HepG2 (cell line): ENCODE data around the gene SNRPD2. TPM values are rescaled to one million over a fixed set of nuclear protein-coding genes. Genes with fewer than 3 reads are reported as not detected.

Source experiments
- ATAC-seq: fragments of 200-7000 bp; cut with Tn5 transposase; 3 replicates; pipeline ENCODE4 v1.9.1; 2020; ENCODE audit warnings: mild to moderate bottlenecking, moderate library complexity
- BruUV-seq: library from RNA; stranded (reverse); fragments of 400-500 nt; replicated peaks from 2 replicates; lab custom pipeline; 2021; lab: Mats Ljungman, UMichigan
- CTCF ChIA-PET: fragments of 300-600 bp; formaldehyde crosslinking; extraction: SDS; loops from one replicate; lab custom pipeline; 2021; ENCODE audit warnings: low total read pairs, inconsistent platforms, low intra/inter-chr PET ratio; lab: Yijun Ruan, JAX
- POLR2A ChIA-PET: fragments of 350-600 bp; sonication (Branson Sonifier 250); formaldehyde crosslinking; loops from one replicate; lab custom pipeline; 2020; ENCODE audit warnings: antibody characterized with exemption, inconsistent platforms; lab: Yijun Ruan, JAX
- DNase-seq: peaks from one replicate; pipeline ENCODE4 v3.0.0-alpha.2; 2015; ENCODE audit warnings: low spot score
- FAIRE-seq: peaks from 3 replicates; lab custom pipeline; 2011; peaks lifted over from hg19 to GRCh38; lab: Jason Lieb, UNC
- H2AFZ ChIP-seq: one replicate; pipeline ENCODE4 v1.6.1; 2011; ENCODE audit warnings: low read length, inconsistent platforms
- H3K27ac ChIP-seq: fragments of 300-600 bp; 3 replicates; pipeline ENCODE4 v1.8.0; 2011; ENCODE audit warnings: mixed run types, mild to moderate bottlenecking, mixed read lengths, low read length, inconsistent platforms; ENCODE audit not compliant: insufficient read depth; ENCODE audit errors: extremely low read length
- H3K27me3 ChIP-seq, 2 experiments: fragments of 200-600 bp in 1 of 2; 2 replicates in 1 of 2; 3 replicates in 1 of 2; pipeline versions ENCODE4 v1.6.0 to v1.8.0; 2011; ENCODE audit warnings: low read length in 2 of 2, mild to moderate bottlenecking in 2 of 2, moderate library complexity in 2 of 2, inconsistent platforms in 1 of 2; ENCODE audit not compliant: insufficient read depth in 2 of 2, control insufficient read depth in 1 of 2
- H3K36me3 ChIP-seq, 2 experiments: fragments of 200-600 bp in 1 of 2; replicated peaks in 1 of 2; 2 replicates in 1 of 2; 3 replicates in 1 of 2; pipeline versions ENCODE4 v1.5.1 to v1.8.0; 2011; ENCODE audit warnings: low read length in 2 of 2, inconsistent platforms in 1 of 2; ENCODE audit not compliant: insufficient read depth in 2 of 2, control insufficient read depth in 1 of 2
- H3K4me1 ChIP-seq: 2 replicates; pipeline ENCODE4 v1.5.1; 2012; ENCODE audit warnings: low read length, inconsistent platforms; ENCODE audit not compliant: insufficient read depth
- H3K4me2 ChIP-seq: 2 replicates; pipeline ENCODE4 v1.6.0; 2011; ENCODE audit warnings: low read depth, low read length, inconsistent platforms
- H3K4me3 ChIP-seq, 3 experiments: fragments of 200-600 bp in 1 of 3; sonication (generic), shearing (Covaris generic) in 1 of 3; replicated peaks in 1 of 3; 2 replicates each; pipeline ENCODE4 v1.5.1; 2011 to 2016; ENCODE audit warnings: low read length in 3 of 3, inconsistent platforms in 2 of 3, low read depth in 2 of 3, mild to moderate bottlenecking in 2 of 3, control low read depth in 1 of 3, mixed read lengths in 1 of 3; ENCODE audit not compliant: insufficient read depth in 1 of 3
- H3K79me2 ChIP-seq: one replicate; pipeline ENCODE4 v1.6.1; 2011; ENCODE audit warnings: low read length, inconsistent platforms; ENCODE audit not compliant: insufficient read depth
- H3K9ac ChIP-seq: 2 replicates; pipeline ENCODE4 v1.6.0; 2011; ENCODE audit warnings: mild to moderate bottlenecking, low read depth, low read length, inconsistent platforms; ENCODE audit not compliant: insufficient read depth
- H3K9me3 ChIP-seq: 2 replicates; pipeline ENCODE4 v1.5.1; 2012; ENCODE audit warnings: mild to moderate bottlenecking, low read length
- H4K20me1 ChIP-seq: 2 replicates; pipeline ENCODE4 v1.6.0; 2011; ENCODE audit warnings: inconsistent platforms, mild to moderate bottlenecking, low read length, moderate library complexity; ENCODE audit not compliant: insufficient read depth
- AGO2 ChIP-seq: fragments of 200-400 bp; formaldehyde crosslinking; optimal IDR thresholded peaks from 2 replicates; pipeline ENCODE3; 2017; ENCODE audit warnings: mild to moderate bottlenecking, low read depth, low read length, moderate library complexity
- GABPB1 ChIP-seq: IDR thresholded peaks from 2 replicates; pipeline ENCODE4 v1.6.1; 2016; ENCODE audit warnings: mild to moderate bottlenecking, missing genetic modification reagents, moderate library complexity, missing compliant biosample characterization
- HOXA3 ChIP-seq: sonication (generic); formaldehyde crosslinking; IDR thresholded peaks from 2 replicates; pipeline ENCODE4 v1.5.0; 2020; ENCODE audit warnings: missing genetic modification reagents
- PHF20 ChIP-seq: sonication (generic); formaldehyde crosslinking; IDR thresholded peaks from 2 replicates; pipeline ENCODE4 v1.5.0; 2020; ENCODE audit warnings: mild to moderate bottlenecking, missing genetic modification reagents
- RBFOX2 ChIP-seq: fragments of 200-400 bp; formaldehyde crosslinking; IDR thresholded peaks from 2 replicates; pipeline ENCODE4 v1.6.1; 2017; ENCODE audit warnings: low read depth, mild to moderate bottlenecking, low read length
- THAP11 ChIP-seq: IDR thresholded peaks from 2 replicates; pipeline ENCODE4 v1.6.1; 2016; ENCODE audit warnings: missing biosample characterization, missing genetic modification reagents
- ZBTB38 ChIP-seq: sonication (generic); formaldehyde crosslinking; IDR thresholded peaks from 2 replicates; pipeline ENCODE4 v1.5.1; 2020; ENCODE audit warnings: mild to moderate bottlenecking, missing genetic modification reagents
- ZC3H4 ChIP-seq: sonication (generic); formaldehyde crosslinking; IDR thresholded peaks from 2 replicates; pipeline ENCODE4 v1.4.0; 2020; ENCODE audit warnings: missing genetic modification reagents, borderline replicate concordance
- ZHX1 ChIP-seq: sonication (generic); formaldehyde crosslinking; IDR thresholded peaks from 2 replicates; pipeline ENCODE4 v1.8.1; 2022; ENCODE audit warnings: low read depth, mild to moderate bottlenecking, missing genetic modification reagents
- ZNF317 ChIP-seq: sonication (generic); formaldehyde crosslinking; IDR thresholded peaks from 2 replicates; pipeline ENCODE4 v1.5.0; 2020; ENCODE audit warnings: mild to moderate bottlenecking, missing genetic modification reagents
- WGBS: methylation state at CpG from one replicate; pipeline ENCODE4 v1.1.6; 2017; ENCODE audit warnings: low lambda C conversion rate; 5-methylcytosine and 5-hydroxymethylcytosine counted together
- in situ Hi-C: cut with HindIII; loops from 2 replicates; pipeline ENCODE4 v1.10.0; 2017; ENCODE audit warnings: low pct_unique_long_range_greater_than_20kb; ENCODE audit not compliant: extremely low pct_ligation_motif_present
- intact Hi-C: fragments of 100-400 bp; cut with micrococcal nuclease; formaldehyde crosslinking; loops from one replicate; pipeline ENCODE4 v1.10.0; 2022; ENCODE audit not compliant: unreplicated experiment
- polyA plus RNA-seq, 8 experiments: library from polyadenylated mRNA; depleted of rRNA in 3 of 8; stranded (reverse) in 7 of 8; unstranded in 1 of 8; fragments of >200 nt; fragmentation: Illumina TruSeq in 4 of 8; extraction: Trizol in 4 of 8; gene quantifications; 2 replicates each; pipeline versions ENCODE4 v1.2.1 to v1.2.3, GENCODE V29; 2011 to 2016; ENCODE audit warnings: low read depth in 4 of 8, missing spikeins in 1 of 8, mixed read lengths in 1 of 8; ENCODE audit not compliant: insufficient read depth in 1 of 8
- total RNA-seq, 5 experiments: library from RNA; depleted of rRNA; stranded (reverse); fragments of >200 nt; fragmentation: Illumina TruSeq; extraction: Trizol; gene quantifications; 2 replicates each; pipeline ENCODE4 v1.2.3, GENCODE V29; 2016; ENCODE audit warnings: low read depth in 1 of 5
- TF ChIP-seq, protein P1 (sequence below): sonication (generic); formaldehyde crosslinking; conservative IDR thresholded peaks from 2 replicates; pipeline ENCODE4 v1.4.0; 2020; ENCODE audit warnings: missing genetic modification reagents

Gene SNRPD2
- total and polyA plus RNA-seq, 2 of the 13 experiments (the other 11 are each of a cell fraction or from before 2014, with no cell fraction given): 299 to 485 TPM

DNA sequence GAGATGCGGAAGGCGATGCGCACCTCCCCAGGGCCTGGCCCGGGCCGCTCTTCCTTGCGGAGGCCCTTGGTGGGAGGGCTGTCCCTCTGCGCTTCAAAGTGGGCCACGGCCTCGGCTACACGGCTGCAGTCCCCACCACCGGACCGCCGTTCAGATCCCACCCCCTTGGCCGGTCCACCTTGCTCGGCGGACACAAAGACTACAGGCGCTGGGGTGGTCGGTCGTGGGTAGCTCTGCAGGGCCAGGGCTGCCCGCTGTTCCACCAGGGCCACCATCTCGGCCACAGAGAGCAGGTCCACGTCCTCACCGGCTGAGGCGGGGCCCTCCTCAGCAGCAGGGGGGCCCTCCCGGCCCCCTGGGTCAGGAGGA lies 20.9 kb upstream of the SNRPD2 start:
- Histone ChIP-seq H3K36me3 (peaks cover 3 to 6% of the 10 kb centered on the region in 2 experiments; a peak in 1 of 5 replicates), H4K20me1 (no peaks in the 10 kb centered on the region)
- in situ Hi-C loops: no loop called here
- peak; percentile 48; the same call in 1 of the 2 replicates for TF ChIP-seq RBFOX2
- TF ChIP-seq, protein P1, sequence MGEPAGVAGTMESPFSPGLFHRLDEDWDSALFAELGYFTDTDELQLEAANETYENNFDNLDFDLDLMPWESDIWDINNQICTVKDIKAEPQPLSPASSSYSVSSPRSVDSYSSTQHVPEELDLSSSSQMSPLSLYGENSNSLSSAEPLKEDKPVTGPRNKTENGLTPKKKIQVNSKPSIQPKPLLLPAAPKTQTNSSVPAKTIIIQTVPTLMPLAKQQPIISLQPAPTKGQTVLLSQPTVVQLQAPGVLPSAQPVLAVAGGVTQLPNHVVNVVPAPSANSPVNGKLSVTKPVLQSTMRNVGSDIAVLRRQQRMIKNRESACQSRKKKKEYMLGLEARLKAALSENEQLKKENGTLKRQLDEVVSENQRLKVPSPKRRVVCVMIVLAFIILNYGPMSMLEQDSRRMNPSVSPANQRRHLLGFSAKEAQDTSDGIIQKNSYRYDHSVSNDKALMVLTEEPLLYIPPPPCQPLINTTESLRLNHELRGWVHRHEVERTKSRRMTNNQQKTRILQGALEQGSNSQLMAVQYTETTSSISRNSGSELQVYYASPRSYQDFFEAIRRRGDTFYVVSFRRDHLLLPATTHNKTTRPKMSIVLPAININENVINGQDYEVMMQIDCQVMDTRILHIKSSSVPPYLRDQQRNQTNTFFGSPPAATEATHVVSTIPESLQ (CRISPR knock-in tag): no peak
- peak; percentile 23 for TF ChIP-seq AGO2
- TF ChIP-seq, all 625 proteins: peak for 2
- Histone ChIP-seq H3K9me3 (no peaks in the 10 kb centered on the region), H3K27me3 (no peaks in the 10 kb centered on the region; a peak in 1 of 5 replicates), H3K9ac (no peak overlapping the region), H3K4me2 (no peak overlapping the region), H3K27ac (no peak overlapping the region), H2AFZ (no peak overlapping the region), H3K4me1 (peaks cover 19% of the 10 kb centered on the region), H3K4me3 (no peak overlapping the region), H3K79me2 (peaks cover 28% of the 10 kb centered on the region)
- DNase-seq (no peak), ATAC-seq (no peak), FAIRE-seq (no peak)
- BruUV-seq: no TSS peak
- WGBS: 100% methylated on average over 1 of the region's 25 CpGs
- ChIA-PET POLR2A (no interaction called here), CTCF (no interaction called here)
- intact Hi-C loops: no loop called here

DNA sequence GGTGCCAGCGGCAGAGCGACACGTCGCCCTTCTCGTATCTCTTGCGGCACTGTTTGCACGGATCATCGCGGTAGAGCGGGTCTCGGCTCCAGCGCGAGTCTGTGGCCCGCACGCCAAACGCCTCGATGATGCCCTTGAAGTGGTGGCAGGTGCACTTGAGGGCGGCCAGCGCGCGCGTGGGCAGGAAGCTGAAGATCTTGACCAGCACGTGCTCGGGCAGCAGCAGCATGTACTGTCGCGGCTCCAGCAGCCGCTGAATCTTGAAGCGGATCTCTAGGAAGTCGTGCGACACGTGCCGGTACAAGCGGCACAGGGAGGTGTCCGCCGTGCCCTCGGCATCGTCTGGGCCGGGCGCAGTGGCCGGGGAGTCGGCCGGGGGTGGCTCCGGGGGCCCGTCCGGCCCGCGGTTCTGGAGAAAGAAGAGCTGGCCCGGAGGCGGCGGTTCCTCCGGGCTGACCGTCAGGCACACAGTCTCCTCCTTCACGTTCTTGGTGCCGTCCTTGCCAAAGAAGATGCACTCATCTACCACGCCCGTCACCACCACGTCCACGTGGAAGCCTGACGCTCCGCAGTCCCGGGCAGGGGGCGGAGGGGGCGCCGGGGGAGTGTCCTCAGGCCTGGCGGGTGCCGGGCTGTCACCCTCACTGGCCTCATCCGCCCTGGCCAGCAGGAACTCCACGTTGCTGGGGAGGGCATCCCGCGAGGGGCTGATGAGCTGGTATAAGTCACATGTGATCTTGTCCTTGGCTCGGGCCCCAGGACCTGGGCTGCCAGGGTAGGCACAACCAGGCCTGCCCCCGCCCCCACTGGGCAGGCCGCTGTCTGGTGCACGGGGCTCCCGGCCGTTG lies 20.3 kb upstream of the SNRPD2 start:
- peaks cover 28% of the 10 kb centered on the region for H3K79me2 ChIP-seq
- H3K4me2 ChIP-seq: no peak overlapping the region
- POLR2A ChIA-PET: no interaction called here
- BruUV-seq: no TSS peak
- H3K4me1 ChIP-seq: peaks cover 19% of the 10 kb centered on the region
- H3K36me3 ChIP-seq: peaks cover 3 to 6% of the 10 kb centered on the region in 2 experiments; a peak in 1 of 5 replicates
- no peak overlapping the region for H2AFZ ChIP-seq
- in situ Hi-C loops: no loop called here
- H3K4me3 ChIP-seq: no peak overlapping the region
- FAIRE-seq: no peak
- H3K9ac ChIP-seq: no peak overlapping the region
- no peak overlapping the region for H3K27ac ChIP-seq
- no peak for ATAC-seq
- intact Hi-C loops: no loop called here
- no peaks in the 10 kb centered on the region for H3K9me3 ChIP-seq
- no peaks in the 10 kb centered on the region for H4K20me1 ChIP-seq
- DNase-seq: no peak
- H3K27me3 ChIP-seq: no peaks in the 10 kb centered on the region; a peak in 1 of 5 replicates
- WGBS: 97% methylated on average over 50 of the region's 76 CpGs
- CTCF ChIA-PET: no interaction called here
- TF ChIP-seq PHF20 (CRISPR knock-in tag): no peak
- no peak for TF ChIP-seq HOXA3
- TF ChIP-seq AGO2: peak; percentile 13
- no peak for TF ChIP-seq ZHX1 (CRISPR knock-in tag)
- no peak for TF ChIP-seq THAP11 (CRISPR knock-in tag)
- no peak for TF ChIP-seq GABPB1 (CRISPR knock-in tag)
- no peak for TF ChIP-seq ZNF317 (CRISPR knock-in tag)
- TF ChIP-seq ZBTB38 (CRISPR knock-in tag): peak; percentile 31; the same call in 1 of the 2 replicates
- no peak for TF ChIP-seq ZC3H4
